Erythroblast (primary cell): ENCODE data around the gene PSMB2.

Experiments used
- GATA1 ChIP-seq: IDR thresholded peaks from 2 replicates; pipeline ENCODE4 v1.6.1; 2011; ENCODE audit warnings: low read depth, mild to moderate bottlenecking, control low read depth, low read length, moderate library complexity
- POLR2A ChIP-seq: IDR thresholded peaks from 2 replicates; pipeline ENCODE4 v1.6.1; 2011; ENCODE audit warnings: mild to moderate bottlenecking, low read length

- TF ChIP-seq POLR2A (no peak), GATA1 (no peak)
Measured at GRCh38 chr1:35666216-35666615, 24.9 kb upstream of the PSMB2 start.
